ENCODE data around the gene FIGN.

FIGN gene

GRCh38 chr2:163610817-163611556, 124.8 kb downstream of the FIGN start:
- no peak for TF ChIP-seq CTCF (IDR thresholded peaks at IDR 0.05; ENCODE audit: extremely low read depth, missing control alignments)
- peak; percentile 5 for DNase-seq (ENCODE audit: low spot score)

GRCh38 chr2:163607630-163608029, 128.2 kb downstream of the FIGN start:
- DNase-seq (ENCODE audit: low spot score) = no peak
- no peak for TF ChIP-seq CTCF (IDR thresholded peaks at IDR 0.05; ENCODE audit: extremely low read depth, missing control alignments)

- no peak for TF ChIP-seq CTCF (IDR thresholded peaks at IDR 0.05; ENCODE audit: extremely low read depth, missing control alignments)
- no peak for DNase-seq (ENCODE audit: low spot score)
These were observed 128.9 kb downstream of the FIGN start for GRCh38 chr2:163606878-163607277.

- no peak for DNase-seq (ENCODE audit: low spot score)
- no peak for TF ChIP-seq CTCF (IDR thresholded peaks at IDR 0.05; ENCODE audit: extremely low read depth, missing control alignments)
These were observed 130.0 kb downstream of the FIGN start for GRCh38 chr2:163605779-163606178.

GRCh38 chr2:163604941-163605555, 130.8 kb downstream of the FIGN start:
- no peak for TF ChIP-seq CTCF (IDR thresholded peaks at IDR 0.05; ENCODE audit: extremely low read depth, missing control alignments)
- no peak for DNase-seq (ENCODE audit: low spot score)

GRCh38 chr2:163602196-163602595, 133.6 kb downstream of the FIGN start:
- DNase-seq (ENCODE audit: low spot score) = no peak
- TF ChIP-seq CTCF (IDR thresholded peaks at IDR 0.05; ENCODE audit: extremely low read depth, missing control alignments) = no peak

GRCh38 chr2:163601377-163601776, 134.4 kb downstream of the FIGN start:
- DNase-seq (ENCODE audit: low spot score) = no peak
- no peak for TF ChIP-seq CTCF (IDR thresholded peaks at IDR 0.05; ENCODE audit: extremely low read depth, missing control alignments)
